GM19193 (cell line): ENCODE results near the gene S1PR3.

ENCODE experiments used
- POLR2A ChIP-seq: IDR thresholded peaks from 4 replicates; pipeline ENCODE4 v1.6.1; 2011; ENCODE audit not compliant: insufficient read depth, insufficient read length; ENCODE audit errors: extremely low read depth

The S1PR3 gene

DNA sequence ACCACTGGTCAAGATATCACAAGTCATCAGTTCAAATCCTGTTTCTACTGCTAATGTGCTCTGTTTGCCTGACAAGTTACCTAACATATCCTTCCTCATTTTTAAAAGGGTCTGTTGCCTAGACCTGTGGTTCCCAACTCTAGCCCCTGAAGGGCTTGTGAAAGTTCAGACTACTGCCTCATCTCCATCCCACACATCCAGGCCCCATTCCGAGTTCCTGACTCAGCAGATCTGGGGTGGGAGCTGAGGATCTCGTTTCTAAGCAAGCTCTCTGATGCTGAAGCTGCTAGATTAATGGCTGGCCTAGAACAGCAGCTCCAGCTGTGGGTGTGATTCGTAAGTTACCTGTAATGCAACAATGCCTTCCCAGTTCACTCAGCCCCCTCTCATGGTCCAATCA, 32.5 kb downstream of the S1PR3 start:
- TF ChIP-seq POLR2A, result no peak

DNA sequence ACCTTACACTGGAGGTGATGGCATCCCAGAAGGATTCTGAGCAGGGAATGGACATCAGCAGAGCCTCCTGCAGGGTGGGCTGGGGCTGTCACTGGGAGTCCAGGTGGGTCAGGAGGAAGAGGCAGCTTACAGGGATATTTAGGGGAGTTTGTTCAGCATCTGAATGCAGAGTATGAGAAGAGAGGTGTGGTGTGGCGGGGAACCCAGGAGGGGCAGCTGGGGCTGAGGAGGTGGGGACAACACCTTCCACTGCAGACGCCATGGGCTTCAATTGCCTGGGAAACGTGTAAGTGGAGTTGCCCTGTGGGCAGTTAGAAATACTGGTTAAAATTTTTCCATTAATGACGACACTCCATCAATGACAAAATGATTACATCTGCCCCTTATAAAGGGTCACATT, 33.5 kb downstream of the S1PR3 start:
- no peak for TF ChIP-seq POLR2A

DNA sequence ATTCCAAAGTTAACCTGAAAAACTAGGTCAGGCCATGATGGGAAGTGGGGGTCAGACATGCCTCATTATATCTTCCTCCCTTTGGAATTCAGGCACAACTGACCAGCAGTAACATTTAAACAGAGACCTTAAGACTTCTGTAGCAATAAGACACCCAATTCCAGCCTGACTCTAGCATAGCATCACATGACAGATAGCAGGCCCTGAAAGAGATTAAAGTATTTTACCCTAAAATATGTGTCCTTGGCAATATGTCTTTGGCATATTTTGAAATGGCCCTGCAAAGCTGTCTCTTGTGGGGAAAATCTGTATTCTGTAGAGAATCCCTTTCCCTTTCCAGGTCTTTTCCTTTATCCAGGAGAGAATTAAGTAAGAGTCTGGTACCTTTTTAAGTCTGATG, 34.3 kb downstream of the S1PR3 start:
- no peak for TF ChIP-seq POLR2A

DNA sequence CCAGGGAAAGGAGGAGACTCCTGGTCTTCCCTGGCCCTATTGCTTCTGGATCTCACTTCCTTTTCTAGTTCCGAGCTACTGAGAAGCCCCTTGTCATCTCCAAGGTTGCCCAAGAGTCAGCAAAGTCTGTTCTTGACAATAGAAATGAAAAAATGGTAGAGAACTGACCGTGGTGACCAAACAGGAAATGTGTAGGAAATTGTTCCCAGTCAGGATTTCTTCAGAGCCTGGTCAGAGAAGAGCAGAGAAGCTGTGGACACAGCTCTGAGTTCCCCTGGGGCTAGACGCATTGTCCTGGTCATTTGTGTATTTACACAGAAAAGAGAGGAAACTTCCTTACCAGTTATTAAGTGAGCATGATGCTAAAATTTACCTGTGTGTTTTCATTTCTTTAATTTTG, 35.6 kb downstream of the S1PR3 start:
- no peak for TF ChIP-seq POLR2A

DNA sequence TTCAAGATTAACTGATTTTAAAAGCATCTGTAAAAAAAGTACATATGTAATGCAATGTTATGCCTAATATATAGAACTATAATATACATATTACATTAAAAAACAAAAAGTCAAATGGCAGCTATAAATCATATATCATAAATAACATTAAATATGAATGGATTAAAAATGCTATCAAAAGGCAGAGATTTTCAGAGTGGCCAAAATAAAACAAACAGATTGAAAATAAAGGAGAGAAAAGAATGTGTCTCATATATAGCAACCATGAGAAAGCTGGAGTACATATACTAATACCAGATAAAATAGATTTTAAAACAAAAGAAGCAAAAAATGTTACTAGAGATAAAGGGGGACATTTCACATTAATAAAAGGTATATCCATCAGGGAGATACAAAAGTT, 38.5 kb downstream of the S1PR3 start:
- TF ChIP-seq POLR2A, result no peak

DNA sequence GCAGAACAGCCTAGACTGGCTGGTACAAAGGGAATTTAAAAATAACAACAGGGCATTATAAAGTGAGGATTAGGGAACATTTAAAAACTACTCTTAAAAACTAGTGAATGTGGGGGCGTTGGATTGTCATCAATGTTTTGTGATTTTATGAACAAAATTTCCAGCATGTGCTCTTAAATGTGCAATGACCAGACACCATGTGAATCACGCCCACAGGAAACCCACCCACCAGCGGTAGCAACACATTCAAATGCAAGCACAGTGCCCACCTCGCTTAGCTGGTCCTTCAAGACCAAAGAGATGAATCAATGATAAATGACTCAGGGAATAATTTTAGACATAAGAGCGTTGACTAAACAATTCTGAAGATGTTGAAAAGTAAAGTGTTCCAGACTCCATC, 40.9 kb downstream of the S1PR3 start:
- no peak for TF ChIP-seq POLR2A

DNA sequence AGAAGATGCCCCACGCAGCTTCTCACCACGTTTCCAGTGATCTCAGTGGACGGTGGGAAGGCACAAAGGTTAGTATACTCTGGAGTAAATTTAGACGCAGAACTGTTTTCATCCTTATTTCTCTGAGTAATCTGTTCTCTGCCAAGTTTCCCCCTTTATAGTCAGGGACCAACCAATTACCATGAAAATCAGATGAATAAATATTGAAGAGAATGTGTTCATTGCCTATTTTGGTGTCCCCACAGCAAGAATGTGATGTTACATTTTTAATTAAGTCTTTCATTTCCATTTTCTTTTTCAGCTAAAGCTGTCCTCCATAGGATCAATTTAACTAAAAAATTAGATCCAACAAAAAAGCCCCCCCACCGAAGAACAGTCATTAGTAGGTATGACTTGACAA, 41.4 kb downstream of the S1PR3 start:
- no peak for TF ChIP-seq POLR2A

DNA sequence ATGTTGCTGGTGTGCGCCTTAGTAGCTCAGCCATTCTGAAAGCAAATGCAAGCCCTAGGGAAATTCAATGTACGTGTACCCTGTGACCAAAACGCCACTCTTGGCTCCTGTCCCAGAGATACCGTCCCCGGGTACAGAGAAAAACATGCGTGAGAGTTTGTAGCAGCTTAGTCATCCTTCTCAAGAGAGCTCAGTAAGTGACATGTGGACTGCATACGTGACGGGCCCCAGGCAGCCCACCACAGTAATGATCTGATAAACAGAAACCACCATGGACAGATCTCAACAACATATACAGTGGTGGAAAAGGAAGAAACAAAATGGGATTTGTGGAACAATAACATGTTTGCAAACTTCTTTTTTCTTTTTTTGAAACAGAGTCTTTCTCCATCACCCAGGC, 45.1 kb downstream of the S1PR3 start:
- TF ChIP-seq POLR2A, result no peak

DNA sequence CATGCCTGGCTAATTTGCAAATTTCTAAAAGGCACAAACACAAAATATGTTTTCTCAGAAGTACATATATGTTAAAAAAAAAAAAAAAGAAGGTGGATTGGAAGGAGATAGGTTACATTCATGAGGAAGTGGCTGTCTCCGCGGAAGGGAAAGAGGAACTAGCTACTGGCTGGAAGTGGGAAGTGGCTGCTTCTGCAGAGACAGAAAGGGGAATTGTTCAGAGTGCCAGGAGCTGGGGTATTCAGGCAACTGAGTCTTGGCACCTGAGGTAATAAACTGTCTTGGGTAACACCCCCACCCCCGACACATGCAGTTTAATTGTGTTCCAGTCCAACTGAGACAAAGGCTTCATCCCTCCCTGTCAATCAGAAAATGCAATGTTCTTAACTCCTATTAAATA, 45.6 kb downstream of the S1PR3 start:
- no peak for TF ChIP-seq POLR2A

DNA sequence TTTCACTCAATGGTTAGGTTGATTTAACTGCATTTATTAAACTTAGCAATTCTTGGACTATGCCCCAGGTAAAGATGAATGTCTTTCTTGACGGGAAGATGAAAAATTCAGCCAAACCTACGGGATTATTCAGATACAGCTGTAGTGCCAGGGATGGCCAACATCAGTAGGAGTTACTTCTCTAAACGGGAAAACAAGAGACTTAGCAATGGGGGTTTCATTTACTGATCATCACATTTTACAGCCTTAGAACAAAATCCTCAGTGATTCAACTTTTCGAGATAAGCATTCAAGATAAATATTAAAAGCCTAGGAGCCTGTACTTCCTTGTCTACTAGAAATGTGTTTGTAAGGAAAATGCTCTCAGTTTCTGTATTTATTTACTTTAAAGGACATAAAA, 46.1 kb downstream of the S1PR3 start:
- no peak for TF ChIP-seq POLR2A

DNA sequence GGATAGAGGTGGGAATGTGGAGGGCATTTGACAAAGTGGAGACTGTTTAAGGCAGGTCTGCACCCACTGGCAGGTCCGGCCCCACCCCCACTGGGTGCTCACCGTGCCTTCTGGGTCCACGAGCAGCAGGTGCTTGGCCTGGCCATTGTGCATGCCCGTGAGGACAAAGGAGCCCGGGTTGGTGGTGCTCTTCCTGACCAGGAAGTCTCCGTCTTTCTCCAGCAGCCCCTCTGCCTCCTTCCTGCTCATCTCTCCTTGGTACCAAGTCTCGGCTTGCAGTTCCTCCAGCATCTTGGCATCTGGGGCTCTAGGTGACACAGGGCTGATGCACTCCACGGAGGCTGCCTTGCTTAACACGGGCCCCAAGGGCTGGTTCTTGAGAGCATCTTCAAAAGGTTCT, 46.6 kb downstream of the S1PR3 start:
- TF ChIP-seq POLR2A, result no peak

DNA sequence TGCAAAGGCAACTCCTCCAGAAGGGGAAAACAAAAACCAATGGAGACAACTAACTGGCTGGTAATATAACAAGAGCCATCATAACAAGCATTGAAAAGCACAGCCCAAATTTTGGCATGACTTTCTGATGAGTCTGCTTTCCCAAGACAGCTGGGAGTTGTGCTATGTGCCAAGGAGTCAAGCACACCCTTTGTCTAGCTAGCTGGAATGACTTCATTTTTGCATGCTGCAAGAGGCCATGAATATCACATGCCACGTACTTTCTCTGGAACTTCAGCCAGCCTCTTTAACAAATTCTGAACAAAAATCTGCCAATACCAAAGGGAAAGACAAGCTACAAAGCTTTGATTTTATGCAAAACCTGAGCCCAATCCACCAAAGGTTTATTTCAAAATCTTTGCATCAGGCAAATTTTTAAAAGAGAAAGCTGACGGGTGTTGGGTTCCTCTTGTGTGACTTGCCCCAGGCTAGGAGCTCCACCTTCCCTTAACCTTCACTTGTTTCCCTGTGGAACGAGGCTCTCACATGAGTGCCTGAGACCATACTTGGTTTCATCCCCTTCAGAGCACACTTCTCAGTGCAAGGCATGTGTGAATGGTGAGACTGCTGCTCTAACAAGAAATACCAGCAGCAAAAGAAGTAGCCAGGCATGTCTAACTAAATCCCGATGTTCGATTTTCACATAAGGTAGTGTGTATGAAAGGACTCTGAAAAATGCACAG, 47.3 kb downstream of the S1PR3 start:
- no peak for TF ChIP-seq POLR2A

DNA sequence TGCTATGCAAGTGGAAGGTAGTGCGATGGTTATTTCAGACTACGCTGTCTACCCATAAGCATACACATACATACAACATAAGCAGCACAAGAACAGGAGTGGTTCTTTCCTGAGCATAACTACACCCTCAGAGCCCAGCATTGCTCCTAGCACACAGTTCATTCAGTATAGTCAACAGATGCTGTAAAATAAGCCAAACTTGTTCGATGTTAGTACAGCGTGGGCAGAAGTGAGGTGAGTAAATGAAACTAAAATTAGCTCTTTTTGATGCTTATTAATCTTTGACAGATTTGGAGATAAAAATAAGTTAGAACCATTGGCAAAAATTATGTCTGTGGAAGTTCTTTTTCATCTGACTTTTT, 47.8 kb downstream of the S1PR3 start:
- TF ChIP-seq POLR2A, result no peak

DNA sequence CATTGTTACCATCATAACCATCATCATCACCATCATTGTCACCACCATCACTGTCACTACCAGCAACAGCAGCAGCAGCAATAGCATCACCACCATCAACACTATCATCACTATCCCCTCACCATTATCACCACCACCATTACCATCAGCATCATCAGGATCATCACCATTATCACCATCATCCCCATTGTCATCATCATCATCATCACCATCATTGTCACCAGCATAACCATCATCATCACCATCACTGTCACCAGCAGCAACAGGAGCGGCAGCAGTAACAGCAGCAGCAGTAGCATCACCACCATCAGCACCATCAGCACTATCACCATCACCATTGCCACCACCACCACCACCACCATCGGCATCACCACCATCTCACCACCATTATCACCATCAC, 48.4 kb downstream of the S1PR3 start:
- no peak for TF ChIP-seq POLR2A

DNA sequence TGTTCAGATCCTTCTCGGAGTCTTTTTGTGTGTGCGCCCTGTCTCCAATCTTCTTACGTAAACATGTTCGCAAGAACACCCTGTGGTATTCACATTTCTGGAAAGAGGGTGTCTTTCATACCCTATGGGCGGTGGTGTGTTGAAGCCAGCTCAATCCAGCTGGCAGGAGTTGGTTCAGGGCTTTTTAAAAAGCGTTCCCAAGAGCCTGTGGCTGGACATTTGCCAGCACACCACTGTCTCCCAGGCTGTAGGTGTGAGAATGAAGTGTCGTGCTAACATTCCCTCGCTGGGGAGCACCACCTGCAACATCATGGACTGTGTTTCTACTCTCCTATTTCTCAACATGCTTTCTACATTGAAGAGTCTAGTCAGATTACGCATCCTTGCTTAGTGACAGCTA, 51.7 kb downstream of the S1PR3 start:
- TF ChIP-seq POLR2A, result no peak

DNA sequence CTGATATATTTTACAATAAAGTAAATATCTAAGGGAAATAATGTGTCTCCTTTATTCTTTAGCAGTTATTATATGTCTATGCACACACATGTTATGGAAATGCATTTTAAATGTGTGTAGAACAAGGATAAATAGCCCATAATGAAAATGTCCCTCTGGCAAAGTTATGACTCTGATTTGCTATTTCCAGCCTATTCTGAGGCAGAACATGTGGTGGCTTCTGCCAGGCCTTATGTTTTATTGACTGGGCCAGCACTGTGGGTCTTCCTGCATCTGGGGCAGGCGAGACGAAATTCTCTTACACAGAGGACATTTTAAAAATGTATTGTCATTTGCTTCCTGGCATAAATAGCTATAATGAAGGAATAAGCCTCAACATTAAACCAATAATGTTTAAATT, 52.8 kb downstream of the S1PR3 start:
- no peak for TF ChIP-seq POLR2A

DNA sequence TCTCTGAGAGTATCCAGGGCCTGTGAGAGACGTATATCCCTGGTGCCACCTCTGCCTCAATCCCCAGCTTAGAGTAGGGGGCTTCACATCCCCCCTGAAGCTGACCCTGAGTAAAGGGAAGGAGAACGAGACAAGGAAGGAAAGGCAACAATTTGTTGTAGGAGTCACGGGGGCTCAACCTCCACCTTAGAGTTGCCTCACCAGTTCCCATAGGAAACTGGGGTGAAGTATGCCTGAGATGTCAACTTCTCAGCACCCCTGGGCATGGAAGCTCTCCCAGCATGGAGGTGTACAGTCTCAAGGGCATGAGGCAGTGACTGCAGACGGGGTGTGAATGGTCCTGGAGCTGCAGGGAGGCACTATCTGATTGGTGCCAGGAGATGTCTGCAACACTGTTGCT, 53.6 kb downstream of the S1PR3 start:
- TF ChIP-seq POLR2A, result no peak
